Upper lobe of left lung (tissue), 4 donors: ENCODE results near the gene KIF14.

Source experiments
- CTCF ChIP-seq, 6 experiments: fragments of 450-650 bp in 4 of 6; fragments of 200-600 bp in 2 of 6; sonication (generic) in 2 of 6; IDR thresholded peaks; one replicate each; pipeline ENCODE4 v1.5.1; 2016 to 2019; ENCODE audit warnings: antibody characterized with exemption in 6 of 6
- EP300 ChIP-seq, 4 donors: sonication (generic); formaldehyde crosslinking; IDR thresholded peaks; one replicate each; pipeline ENCODE4 v1.5.1; 2017; ENCODE audit warnings: antibody characterized with exemption in 4 of 4, control low read depth in 2 of 4
- POLR2A ChIP-seq, 4 donors: fragments of 450-650 bp; IDR thresholded peaks; one replicate each; pipeline ENCODE4 v1.5.1; 2016 to 2017; ENCODE audit warnings: antibody characterized with exemption in 4 of 4, mild to moderate bottlenecking in 2 of 4
- POLR2AphosphoS5 ChIP-seq, 2 donors: sonication (generic); formaldehyde crosslinking; IDR thresholded peaks; one replicate each; pipeline ENCODE4 v1.5.1; 2017; ENCODE audit warnings: antibody characterized with exemption in 2 of 2

- no peak for TF ChIP-seq CTCF (IDR thresholded peaks at IDR 0.05)
- no peak for TF ChIP-seq POLR2A (IDR thresholded peaks at IDR 0.05)
- no peak for TF ChIP-seq POLR2AphosphoS5 (IDR thresholded peaks at IDR 0.05)
- no peak for TF ChIP-seq EP300 (IDR thresholded peaks at IDR 0.05)
Measured at GRCh38 chr1:200659269-200659668, 38.7 kb upstream of the KIF14 start.
